Measurements from ENCODE around the gene ARHGAP23. TPM values are rescaled to one million over a fixed set of nuclear protein-coding genes. Genes with fewer than 3 reads are reported as not detected.

The ARHGAP23 gene
- total RNA-seq, 3 donors from 2014 or later: 0.29 to 0.57 (median 0.48) TPM

DNA sequence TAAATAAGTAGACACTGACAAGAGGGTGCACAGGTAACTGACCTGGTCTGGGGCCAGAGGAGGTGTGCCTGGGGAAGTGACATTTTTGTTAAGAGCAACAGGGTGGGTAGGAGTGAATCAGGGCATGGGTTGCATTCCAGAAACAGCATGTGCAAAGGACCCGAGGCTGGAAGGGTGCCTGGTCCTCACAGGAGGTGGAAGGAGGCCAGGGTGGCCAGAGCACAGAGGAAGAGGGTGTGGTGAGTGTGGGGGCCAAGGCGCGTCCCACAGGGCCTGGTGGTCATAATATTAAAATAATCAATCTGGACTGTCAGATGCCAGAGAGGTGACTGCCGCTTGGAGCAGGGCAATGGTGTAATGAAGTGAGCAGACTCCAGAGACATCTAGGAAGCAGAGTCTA is 14.3 kb downstream of the ARHGAP23 start:
- no peaks in the 10 kb centered on the region for H3K27me3 Mint-ChIP-seq (ENCODE audit: low read depth)
- no peak for DNase-seq
- H3K4me1 Mint-ChIP-seq (ENCODE audit: low read depth): no peaks in the 10 kb centered on the region
- H3K36me3 Mint-ChIP-seq (ENCODE audit: insufficient read depth): no peaks in the 10 kb centered on the region
- H3K9me3 Mint-ChIP-seq: no peaks in the 10 kb centered on the region
- no peak for ATAC-seq
- no peak overlapping the region for H3K4me3 Mint-ChIP-seq

GRCh38 chr17:38443356-38444031 is 15.2 kb downstream of the ARHGAP23 start:
- H3K4me3 Mint-ChIP-seq: no peak overlapping the region
- ATAC-seq (peak; percentile 11 to 25), DNase-seq (no peak)
- no peaks in the 10 kb centered on the region for H3K27me3 Mint-ChIP-seq (ENCODE audit: low read depth)
- no peaks in the 10 kb centered on the region for H3K9me3 Mint-ChIP-seq
- no peaks in the 10 kb centered on the region for H3K4me1 Mint-ChIP-seq (ENCODE audit: low read depth)
- no peaks in the 10 kb centered on the region for H3K36me3 Mint-ChIP-seq (ENCODE audit: insufficient read depth)

- ATAC-seq: peak; percentile 94
- Mint-ChIP-seq H3K4me3 (no peak overlapping the region), H3K36me3 (ENCODE audit: insufficient read depth) (no peaks in the 10 kb centered on the region), H3K9me3 (no peaks in the 10 kb centered on the region), H3K4me1 (ENCODE audit: low read depth) (no peaks in the 10 kb centered on the region), H3K27me3 (ENCODE audit: low read depth) (peaks cover 1% of the 10 kb centered on the region)
- peak; percentile 48 for DNase-seq
Observed at GRCh38 chr17:38444151-38444550, 15.9 kb downstream of the ARHGAP23 start.

DNA sequence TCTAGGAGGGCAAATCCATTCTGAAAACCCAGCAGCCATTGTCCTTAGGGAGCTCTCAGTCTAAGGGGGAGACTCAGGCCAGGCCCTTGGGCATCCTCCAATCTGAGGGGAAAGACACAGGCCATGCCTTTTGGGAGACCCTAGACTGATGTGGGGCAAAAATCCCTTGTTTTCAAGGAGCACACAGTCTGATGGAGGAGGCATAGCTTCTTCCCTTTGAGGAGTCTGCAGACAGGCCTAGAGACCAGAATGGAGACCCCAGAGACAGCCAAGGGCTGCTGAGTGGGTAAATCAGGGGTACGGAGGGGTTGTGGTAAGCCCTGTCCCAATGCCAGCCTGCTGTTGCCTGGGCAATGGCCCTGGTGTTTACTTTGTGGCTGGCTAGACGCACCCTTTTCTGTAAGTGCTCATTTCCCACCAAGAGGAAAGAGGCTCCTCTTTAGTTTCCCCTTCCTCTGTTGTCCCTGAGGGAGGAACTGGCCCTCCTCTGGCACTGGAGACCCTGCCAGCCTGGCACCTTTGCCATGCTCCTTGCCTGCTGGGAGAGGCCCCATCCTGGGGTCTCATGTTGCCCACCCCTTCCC is 19.3 kb downstream of the ARHGAP23 start:
- H3K9me3 Mint-ChIP-seq: no peaks in the 10 kb centered on the region
- no peaks in the 10 kb centered on the region for H3K4me1 Mint-ChIP-seq (ENCODE audit: low read depth)
- ATAC-seq (no peak), DNase-seq (no peak)
- no peaks in the 10 kb centered on the region for H3K36me3 Mint-ChIP-seq (ENCODE audit: insufficient read depth)
- no peak overlapping the region for H3K4me3 Mint-ChIP-seq
- peaks cover 21% of the 10 kb centered on the region for H3K27me3 Mint-ChIP-seq (ENCODE audit: low read depth)

DNA sequence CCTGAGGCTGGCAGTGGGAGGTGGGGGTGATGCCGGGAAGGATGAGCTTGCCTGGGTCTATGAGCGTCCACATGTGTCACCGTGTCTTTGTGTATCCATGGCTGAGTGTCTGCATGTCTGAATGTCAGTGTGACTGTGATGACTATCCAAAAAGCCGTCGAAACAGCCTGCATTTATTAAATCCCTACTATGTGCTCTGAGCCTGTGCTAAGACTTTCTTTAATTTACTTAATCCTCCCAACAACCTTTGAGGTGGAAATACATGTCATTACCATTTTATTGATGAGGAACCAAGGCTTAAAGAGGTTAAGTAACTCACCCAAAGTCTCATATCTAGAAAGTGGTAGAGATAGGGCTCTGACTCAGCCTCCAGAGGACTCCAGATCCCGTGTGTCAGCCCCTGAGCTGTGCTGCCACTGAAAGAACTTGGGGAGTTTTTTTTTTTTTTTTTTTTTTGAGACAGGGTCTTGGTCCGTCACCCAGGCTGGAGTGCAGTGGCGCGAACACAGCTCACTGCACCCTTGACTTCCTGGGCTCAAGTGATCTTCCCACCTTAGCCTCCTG is 20.0 kb downstream of the ARHGAP23 start:
- H3K27me3 Mint-ChIP-seq (ENCODE audit: low read depth): peaks cover 28% of the 10 kb centered on the region
- no peak overlapping the region for H3K4me3 Mint-ChIP-seq
- ATAC-seq: no peak

DNA sequence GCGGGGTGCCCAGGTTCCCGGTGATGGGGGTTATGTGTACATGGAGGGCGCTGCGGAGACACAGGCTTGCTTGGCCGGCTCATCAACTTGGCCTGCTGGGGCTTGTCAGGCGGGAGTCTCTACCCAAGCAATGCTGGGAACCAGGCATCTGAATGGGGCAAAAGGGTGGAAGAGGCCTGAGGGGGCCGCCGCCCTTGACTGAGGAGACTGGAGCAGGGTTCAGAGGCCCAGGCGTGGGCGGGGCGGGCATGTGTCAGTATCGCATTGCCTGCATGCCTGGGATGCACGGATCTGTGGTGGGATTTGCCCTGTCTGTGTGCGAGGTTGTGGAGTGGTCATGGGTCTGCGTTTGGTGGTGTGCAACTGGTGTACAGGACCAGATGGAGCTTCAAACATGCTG is 21.1 kb downstream of the ARHGAP23 start:
- DNase-seq: no peak

More for the DNA sequence above, 20.0 kb downstream of the ARHGAP23 start:
- DNase-seq: no peak
- Mint-ChIP-seq H3K4me1 (ENCODE audit: low read depth) (peaks cover 7% of the 10 kb centered on the region), H3K36me3 (ENCODE audit: insufficient read depth) (no peaks in the 10 kb centered on the region), H3K9me3 (no peaks in the 10 kb centered on the region)

DNA sequence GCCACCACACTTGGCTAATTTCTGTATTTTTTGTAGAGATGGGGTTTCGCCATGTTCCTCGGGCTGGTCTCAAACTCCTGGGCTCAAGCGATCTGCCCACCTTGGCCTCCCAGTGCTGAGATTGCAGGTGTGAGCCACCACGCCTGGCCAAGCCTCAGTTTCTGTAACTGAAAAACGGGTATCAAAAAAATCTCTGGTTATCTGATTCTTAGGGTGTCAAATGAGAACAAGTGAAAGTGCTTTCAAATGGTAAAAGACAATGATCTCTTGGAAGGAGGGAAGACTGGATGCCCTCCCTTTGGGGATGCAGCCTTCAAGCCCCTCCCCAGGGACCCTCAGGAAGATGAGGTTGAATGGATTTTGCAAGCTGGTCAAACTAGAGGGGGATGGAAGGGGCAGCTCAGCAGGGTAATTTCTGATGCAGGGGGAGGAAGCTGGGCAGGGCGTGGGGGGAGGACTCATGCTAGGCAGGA is 22.3 kb downstream of the ARHGAP23 start:
- DNase-seq (no peak), ATAC-seq (no peak)
- Mint-ChIP-seq H3K4me3 (no peak overlapping the region), H3K4me1 (ENCODE audit: low read depth) (peaks cover 14% of the 10 kb centered on the region), H3K36me3 (ENCODE audit: insufficient read depth) (no peaks in the 10 kb centered on the region), H3K27me3 (ENCODE audit: low read depth) (peaks cover 41% of the 10 kb centered on the region), H3K9me3 (no peaks in the 10 kb centered on the region)

More for the DNA sequence above, 21.1 kb downstream of the ARHGAP23 start:
- Mint-ChIP-seq H3K9me3 (no peaks in the 10 kb centered on the region), H3K27me3 (ENCODE audit: low read depth) (peaks cover 33% of the 10 kb centered on the region), H3K4me3 (no peak overlapping the region), H3K36me3 (ENCODE audit: insufficient read depth) (no peaks in the 10 kb centered on the region), H3K4me1 (ENCODE audit: low read depth) (peaks cover 10% of the 10 kb centered on the region)
- ATAC-seq: no peak

DNA sequence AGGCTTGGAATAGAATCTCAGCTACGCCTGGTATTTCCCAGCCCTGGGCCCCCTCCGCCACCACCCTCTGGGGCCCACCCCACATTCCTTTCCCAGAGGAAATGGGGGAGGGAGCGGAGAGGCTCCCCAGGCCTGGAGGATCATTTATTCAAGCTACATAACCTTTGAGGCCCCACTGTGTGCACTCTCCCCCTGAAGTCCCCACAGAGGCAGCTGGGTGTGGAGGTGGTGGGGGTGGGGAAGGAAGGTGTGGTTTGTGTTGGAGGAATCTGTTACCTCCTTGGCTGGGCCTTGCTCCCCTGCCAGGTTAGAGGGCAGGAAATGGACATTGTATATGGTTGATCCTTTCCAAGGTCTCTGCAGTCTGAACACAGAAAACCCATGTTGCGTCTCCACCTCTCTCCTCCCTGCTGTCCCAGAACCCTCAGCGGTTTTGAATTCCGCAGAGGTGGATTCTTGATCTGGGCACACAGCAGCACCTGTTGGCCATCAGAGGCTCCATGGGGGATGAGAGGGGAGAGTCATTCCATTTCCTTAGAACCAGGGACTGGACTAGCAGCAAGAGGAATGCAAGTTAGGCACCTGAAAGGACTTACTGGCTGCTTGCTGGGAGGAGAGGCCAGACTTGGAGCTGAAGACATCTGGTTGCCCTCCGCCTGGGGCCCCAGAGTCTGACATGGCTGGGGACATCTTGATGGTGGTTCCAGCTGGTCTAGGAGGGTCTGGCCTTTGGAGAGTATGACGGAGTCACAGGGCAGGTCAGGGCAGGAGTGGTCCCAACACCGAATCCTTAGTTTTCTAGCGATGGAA is 23.0 kb downstream of the ARHGAP23 start:
- Mint-ChIP-seq H3K4me3 (no peak overlapping the region), H3K36me3 (ENCODE audit: insufficient read depth) (no peaks in the 10 kb centered on the region), H3K27me3 (ENCODE audit: low read depth) (peaks cover 47% of the 10 kb centered on the region), H3K9me3 (no peaks in the 10 kb centered on the region), H3K4me1 (ENCODE audit: low read depth) (peaks cover 14% of the 10 kb centered on the region)
- no peak for DNase-seq
- no peak for ATAC-seq

DNA sequence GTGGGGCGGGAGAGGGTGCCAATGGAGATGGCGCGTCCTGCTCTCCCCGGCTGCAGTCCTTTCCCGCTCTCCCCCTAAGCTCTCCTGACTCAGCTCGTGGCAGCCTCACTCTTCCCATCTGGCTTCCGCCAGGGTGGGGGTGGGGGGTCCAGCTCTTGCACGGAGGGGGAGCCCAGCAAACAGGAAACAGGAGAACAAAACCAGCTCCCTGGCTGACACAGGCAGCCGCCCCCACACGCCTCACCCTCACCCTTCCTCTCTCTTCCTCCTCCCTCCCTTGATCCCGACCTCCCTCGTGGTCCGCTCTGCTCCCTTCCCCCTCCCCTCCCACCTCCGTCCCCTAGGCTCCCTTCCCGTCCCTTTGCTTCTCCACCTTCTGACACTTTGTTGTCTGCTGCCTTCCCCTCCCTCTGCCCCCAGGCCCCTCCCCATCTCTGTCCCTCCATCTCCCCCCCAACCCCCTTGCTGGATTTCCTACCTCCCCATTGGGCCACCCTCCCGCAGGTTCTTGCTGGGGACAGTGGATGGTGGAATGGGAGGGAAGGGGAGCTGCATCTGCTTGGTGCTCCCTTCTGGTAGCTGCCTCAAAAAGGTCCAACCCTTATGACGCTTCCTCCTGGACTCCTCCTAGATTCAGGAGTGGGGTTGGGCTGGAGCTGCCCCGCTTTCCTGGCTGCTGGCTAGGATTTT is 23.7 kb downstream of the ARHGAP23 start:
- ATAC-seq: no peak
- Mint-ChIP-seq H3K4me3 (no peak overlapping the region), H3K36me3 (ENCODE audit: insufficient read depth) (no peaks in the 10 kb centered on the region), H3K4me1 (ENCODE audit: low read depth) (peaks cover 14% of the 10 kb centered on the region), H3K9me3 (no peaks in the 10 kb centered on the region), H3K27me3 (ENCODE audit: low read depth) (peaks cover 47% of the 10 kb centered on the region)
- no peak for DNase-seq

- no peak for ATAC-seq
- peaks cover 14% of the 10 kb centered on the region for H3K4me1 Mint-ChIP-seq (ENCODE audit: low read depth)
Observed at GRCh38 chr17:38452719-38453118, 24.5 kb downstream of the ARHGAP23 start.

GRCh38 chr17:38453951-38454421 is 25.7 kb downstream of the ARHGAP23 start:
- H3K27me3 Mint-ChIP-seq (ENCODE audit: low read depth): peaks cover 53% of the 10 kb centered on the region
- no peak overlapping the region for H3K4me3 Mint-ChIP-seq
- DNase-seq: no peak
- H3K9me3 Mint-ChIP-seq: no peaks in the 10 kb centered on the region
- peak; percentile 20 to 28 for ATAC-seq
- no peaks in the 10 kb centered on the region for H3K36me3 Mint-ChIP-seq (ENCODE audit: insufficient read depth)
- H3K4me1 Mint-ChIP-seq (ENCODE audit: low read depth): peaks cover 14% of the 10 kb centered on the region

More at GRCh38 chr17:38452719-38453118, 24.5 kb downstream of the ARHGAP23 start:
- peaks cover 52% of the 10 kb centered on the region for H3K27me3 Mint-ChIP-seq (ENCODE audit: low read depth)
- H3K9me3 Mint-ChIP-seq: no peaks in the 10 kb centered on the region
- peak overlapping the region; percentile 26 for H3K4me3 Mint-ChIP-seq
- no peak for DNase-seq
- no peaks in the 10 kb centered on the region for H3K36me3 Mint-ChIP-seq (ENCODE audit: insufficient read depth)

- Mint-ChIP-seq H3K4me1 (ENCODE audit: low read depth) (peaks cover 14% of the 10 kb centered on the region), H3K9me3 (no peaks in the 10 kb centered on the region), H3K27me3 (ENCODE audit: low read depth) (peaks cover 48% of the 10 kb centered on the region), H3K4me3 (no peak overlapping the region), H3K36me3 (ENCODE audit: insufficient read depth) (no peaks in the 10 kb centered on the region)
- DNase-seq: no peak
- no peak for ATAC-seq
Observed at GRCh38 chr17:38454532-38454931, 26.3 kb downstream of the ARHGAP23 start.

DNA sequence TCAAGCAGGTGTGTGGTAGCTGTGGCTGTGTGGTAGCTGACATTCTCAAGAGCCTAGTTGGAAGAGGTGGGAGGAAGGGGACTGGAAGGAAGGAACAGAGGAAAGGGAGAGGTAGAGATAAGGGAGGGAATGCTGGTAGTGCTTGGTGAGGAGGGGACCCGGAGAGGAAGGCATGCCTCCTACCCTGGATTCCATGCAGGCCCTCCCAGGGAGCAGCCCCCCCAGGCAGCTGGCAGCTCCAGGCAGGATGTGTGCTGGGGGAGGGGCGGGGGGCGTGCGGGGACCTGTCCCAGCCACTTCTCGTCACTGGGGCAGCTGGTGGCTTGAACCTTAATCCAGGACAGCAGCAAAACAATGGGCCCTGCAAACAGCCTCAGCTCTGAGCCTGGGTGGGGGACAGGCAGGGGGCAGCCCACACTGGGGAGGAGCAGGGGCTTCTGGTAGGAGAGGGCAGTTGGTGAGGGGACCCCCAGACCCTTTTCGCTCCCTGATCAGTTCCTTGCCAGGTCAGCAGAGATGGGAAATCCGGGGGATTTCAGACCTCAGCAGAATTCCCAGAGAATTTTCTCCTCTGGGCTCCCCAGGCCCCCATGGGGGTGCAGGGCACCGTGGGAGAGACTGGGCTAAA is 27.1 kb downstream of the ARHGAP23 start:
- no peaks in the 10 kb centered on the region for H3K36me3 Mint-ChIP-seq (ENCODE audit: insufficient read depth)
- DNase-seq: no peak
- no peak overlapping the region for H3K4me3 Mint-ChIP-seq
- peak in 1 of 2 donors; percentile 3 for ATAC-seq
- no peaks in the 10 kb centered on the region for H3K9me3 Mint-ChIP-seq
- H3K4me1 Mint-ChIP-seq (ENCODE audit: low read depth): peaks cover 14% of the 10 kb centered on the region
- H3K27me3 Mint-ChIP-seq (ENCODE audit: low read depth): peaks cover 44% of the 10 kb centered on the region

Data from activated T-cell treated with anti-CD3 and anti-CD28 coated beads, Interleukin-2, amount 50 U/mL, for 4 hours (primary cell).